ENCODE measurements around the gene TXLNG.
A peak's percentile ranks its signal among the peaks of the same experiment; 100 is the strongest.

TXLNG gene

GRCh38 chrX:16839219-16839851 lies 53.1 kb downstream of the TXLNG start:
- no peak for DNase-seq

GRCh38 chrX:16839852-16840460 lies 53.7 kb downstream of the TXLNG start:
- peak; percentile 29 for DNase-seq

GRCh38 chrX:16842684-16843083 lies 56.4 kb downstream of the TXLNG start:
- no peak for DNase-seq

- DNase-seq: no peak
Measured at GRCh38 chrX:16843208-16843909, 57.1 kb downstream of the TXLNG start.

- DNase-seq: no peak
Measured at GRCh38 chrX:16845686-16846085, 59.4 kb downstream of the TXLNG start.

- no peak for DNase-seq
Measured at GRCh38 chrX:16848541-16848940, 62.3 kb downstream of the TXLNG start.

- no peak for DNase-seq
Measured at GRCh38 chrX:16851421-16851820, 65.2 kb downstream of the TXLNG start.

- no peak for DNase-seq
Measured at GRCh38 chrX:16851827-16852226, 65.6 kb downstream of the TXLNG start.

GRCh38 chrX:16852617-16853179 lies 66.4 kb downstream of the TXLNG start:
- DNase-seq: no peak

GRCh38 chrX:16853537-16853936 lies 67.3 kb downstream of the TXLNG start:
- no peak for DNase-seq

GRCh38 chrX:16855363-16856075 lies 69.3 kb downstream of the TXLNG start:
- DNase-seq: no peak

- peak; percentile 43 for DNase-seq
Measured at GRCh38 chrX:16856076-16856404, 69.8 kb downstream of the TXLNG start.

- no peak for DNase-seq
Measured at GRCh38 chrX:16856744-16857143, 70.5 kb downstream of the TXLNG start.

- no peak for DNase-seq
Measured at GRCh38 chrX:16862829-16863228, 76.6 kb downstream of the TXLNG start.

- no peak for DNase-seq
Measured at GRCh38 chrX:16867947-16868346, 81.7 kb downstream of the TXLNG start.

GRCh38 chrX:16868920-16869319 lies 82.7 kb downstream of the TXLNG start:
- no peak for DNase-seq

- peak; percentile 57 for DNase-seq
Measured at GRCh38 chrX:16869393-16870094, 83.3 kb downstream of the TXLNG start.

GRCh38 chrX:16870095-16870861 lies 84.0 kb downstream of the TXLNG start, which contains the start of gene RBBP7:
Gene RBBP7 (minus strand): TSS chrX:16870362. CDS start chrX:16870053, 309 bp downstream.
- peak; percentile 90 for DNase-seq

- no peak for DNase-seq
Measured at GRCh38 chrX:16870862-16871815, 84.9 kb downstream of the TXLNG start.

GRCh38 chrX:16873106-16873505 lies 86.8 kb downstream of the TXLNG start:
- no peak for DNase-seq

Data from stimulated activated CD8-positive, alpha-beta memory T cell treated with anti-CD3 and anti-CD28 coated beads, Interleukin-4, amount 100 ng/mL, for 48 hours (primary cell).